Nephron (organoid): ENCODE data around the gene UBE4B.

ENCODE experiments used
- H3K27ac Mint-ChIP-seq, 3 experiments: 2 replicates each; pipeline ENCODE4 v1.8.0; 2020; ENCODE audit warnings: mixed read lengths in 3 of 3, mild to moderate bottlenecking in 2 of 3, moderate library complexity in 1 of 3
- H3K27me3 Mint-ChIP-seq: 2 replicates; pipeline ENCODE4 v1.8.0; 2021; ENCODE audit warnings: low read depth, mild to moderate bottlenecking, moderate library complexity, mixed read lengths
- H3K36me3 Mint-ChIP-seq: 2 replicates; pipeline ENCODE4 v1.8.0; 2020; ENCODE audit warnings: low read depth, mixed read lengths
- H3K4me1 Mint-ChIP-seq: 2 replicates; pipeline ENCODE4 v1.8.0; 2020; ENCODE audit warnings: mixed read lengths
- H3K4me3 Mint-ChIP-seq, 3 experiments: 2 replicates each; pipeline ENCODE4 v1.8.0; 2020; ENCODE audit warnings: mild to moderate bottlenecking in 3 of 3, mixed read lengths in 3 of 3, moderate library complexity in 2 of 3
- H3K9me3 Mint-ChIP-seq: 2 replicates; pipeline ENCODE4 v1.8.0; 2020; ENCODE audit warnings: mixed read lengths
- CTCF ChIP-seq, 3 experiments: fragments of 200-600 bp; sonication (generic); IDR thresholded peaks; one replicate each; pipeline ENCODE4 v1.5.0; 2021; ENCODE audit warnings: antibody characterized with exemption in 3 of 3; ENCODE audit not compliant: unreplicated experiment in 3 of 3

The UBE4B gene

GRCh38 chr1:10080523-10080922 lies 47.8 kb downstream of the UBE4B start:
- Mint-ChIP-seq H3K27ac (no peak overlapping the region), H3K4me3 (no peak overlapping the region), H3K27me3 (no peaks in the 10 kb centered on the region), H3K4me1 (peaks cover 5% of the 10 kb centered on the region), H3K9me3 (no peaks in the 10 kb centered on the region), H3K36me3 (peaks cover 54% of the 10 kb centered on the region)
- no peak for TF ChIP-seq CTCF (IDR thresholded peaks at IDR 0.05; ENCODE audit: unreplicated experiment in 3 of 3)

GRCh38 chr1:10082785-10083479 lies 50.2 kb downstream of the UBE4B start:
- H3K36me3 Mint-ChIP-seq: peaks cover 59% of the 10 kb centered on the region
- H3K9me3 Mint-ChIP-seq: no peaks in the 10 kb centered on the region
- H3K4me3 Mint-ChIP-seq: no peak overlapping the region
- H3K27ac Mint-ChIP-seq: no peak overlapping the region
- H3K4me1 Mint-ChIP-seq: no peaks in the 10 kb centered on the region
- TF ChIP-seq CTCF (IDR thresholded peaks at IDR 0.05; ENCODE audit: unreplicated experiment in 3 of 3): no peak
- H3K27me3 Mint-ChIP-seq: no peaks in the 10 kb centered on the region

- Mint-ChIP-seq H3K27ac (no peak overlapping the region), H3K27me3 (no peaks in the 10 kb centered on the region), H3K9me3 (no peaks in the 10 kb centered on the region), H3K36me3 (peaks cover 55% of the 10 kb centered on the region), H3K4me3 (no peak overlapping the region), H3K4me1 (no peaks in the 10 kb centered on the region)
- no peak for TF ChIP-seq CTCF (IDR thresholded peaks at IDR 0.05; ENCODE audit: unreplicated experiment in 3 of 3)
Observed at GRCh38 chr1:10084045-10084444, 51.3 kb downstream of the UBE4B start.

GRCh38 chr1:10085076-10085475 lies 52.3 kb downstream of the UBE4B start:
- no peaks in the 10 kb centered on the region for H3K27me3 Mint-ChIP-seq
- TF ChIP-seq CTCF (IDR thresholded peaks at IDR 0.05; ENCODE audit: unreplicated experiment in 3 of 3): no peak
- H3K4me3 Mint-ChIP-seq: no peak overlapping the region
- no peak overlapping the region for H3K27ac Mint-ChIP-seq
- H3K4me1 Mint-ChIP-seq: no peaks in the 10 kb centered on the region
- no peaks in the 10 kb centered on the region for H3K9me3 Mint-ChIP-seq
- peaks cover 50% of the 10 kb centered on the region for H3K36me3 Mint-ChIP-seq

- H3K27me3 Mint-ChIP-seq: no peaks in the 10 kb centered on the region
- H3K27ac Mint-ChIP-seq: no peak overlapping the region
- no peak for TF ChIP-seq CTCF (IDR thresholded peaks at IDR 0.05; ENCODE audit: unreplicated experiment in 3 of 3)
- H3K36me3 Mint-ChIP-seq: peaks cover 37% of the 10 kb centered on the region
- H3K4me1 Mint-ChIP-seq: no peaks in the 10 kb centered on the region
- H3K4me3 Mint-ChIP-seq: no peak overlapping the region
- no peaks in the 10 kb centered on the region for H3K9me3 Mint-ChIP-seq
Observed at GRCh38 chr1:10087210-10087609, 54.5 kb downstream of the UBE4B start.

GRCh38 chr1:10101929-10102328 lies 69.2 kb downstream of the UBE4B start:
- no peak for TF ChIP-seq CTCF (IDR thresholded peaks at IDR 0.05; ENCODE audit: unreplicated experiment in 3 of 3)
- Mint-ChIP-seq H3K4me3 (no peak overlapping the region), H3K4me1 (no peaks in the 10 kb centered on the region), H3K27me3 (no peaks in the 10 kb centered on the region), H3K9me3 (no peaks in the 10 kb centered on the region), H3K36me3 (peaks cover 59% of the 10 kb centered on the region), H3K27ac (no peak overlapping the region)
